ENCODE measurements around the gene RAI1.
A peak's percentile ranks its signal among the peaks of the same experiment; 100 is the strongest.

RAI1 gene

GRCh38 chr17:17786998-17787397, 105.7 kb downstream of the RAI1 start (continued):
- TF ChIP-seq ZSCAN5A (tag by site-specific recombination; IDR thresholded peaks at IDR 0.05) = no peak
- TF ChIP-seq ZNF624 (tag by site-specific recombination; IDR thresholded peaks at IDR 0.05) = no peak
- TF ChIP-seq ZNF626 (tag by site-specific recombination; IDR thresholded peaks at IDR 0.05) = no peak
- no peak for TF ChIP-seq HOXD13 (CRISPR knock-in tag; IDR thresholded peaks at IDR 0.05; ENCODE audit: borderline replicate concordance)
- TF ChIP-seq, protein P1, sequence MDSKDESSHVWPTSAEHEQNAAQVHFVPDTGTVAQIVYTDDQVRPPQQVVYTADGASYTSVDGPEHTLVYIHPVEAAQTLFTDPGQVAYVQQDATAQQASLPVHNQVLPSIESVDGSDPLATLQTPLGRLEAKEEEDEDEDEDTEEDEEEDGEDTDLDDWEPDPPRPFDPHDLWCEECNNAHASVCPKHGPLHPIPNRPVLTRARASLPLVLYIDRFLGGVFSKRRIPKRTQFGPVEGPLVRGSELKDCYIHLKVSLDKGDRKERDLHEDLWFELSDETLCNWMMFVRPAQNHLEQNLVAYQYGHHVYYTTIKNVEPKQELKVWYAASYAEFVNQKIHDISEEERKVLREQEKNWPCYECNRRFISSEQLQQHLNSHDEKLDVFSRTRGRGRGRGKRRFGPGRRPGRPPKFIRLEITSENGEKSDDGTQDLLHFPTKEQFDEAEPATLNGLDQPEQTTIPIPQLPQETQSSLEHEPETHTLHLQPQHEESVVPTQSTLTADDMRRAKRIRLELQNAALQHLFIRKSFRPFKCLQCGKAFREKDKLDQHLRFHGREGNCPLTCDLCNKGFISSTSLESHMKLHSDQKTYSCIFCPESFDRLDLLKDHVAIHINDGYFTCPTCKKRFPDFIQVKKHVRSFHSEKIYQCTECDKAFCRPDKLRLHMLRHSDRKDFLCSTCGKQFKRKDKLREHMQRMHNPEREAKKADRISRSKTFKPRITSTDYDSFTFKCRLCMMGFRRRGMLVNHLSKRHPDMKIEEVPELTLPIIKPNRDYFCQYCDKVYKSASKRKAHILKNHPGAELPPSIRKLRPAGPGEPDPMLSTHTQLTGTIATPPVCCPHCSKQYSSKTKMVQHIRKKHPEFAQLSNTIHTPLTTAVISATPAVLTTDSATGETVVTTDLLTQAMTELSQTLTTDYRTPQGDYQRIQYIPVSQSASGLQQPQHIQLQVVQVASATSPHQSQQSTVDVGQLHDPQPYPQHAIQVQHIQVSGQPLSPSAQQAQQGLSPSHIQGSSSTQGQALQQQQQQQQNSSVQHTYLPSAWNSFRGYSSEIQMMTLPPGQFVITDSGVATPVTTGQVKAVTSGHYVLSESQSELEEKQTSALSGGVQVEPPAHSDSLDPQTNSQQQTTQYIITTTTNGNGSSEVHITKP (tag by site-specific recombination; IDR thresholded peaks at IDR 0.05) = peak; percentile 86

DNA sequence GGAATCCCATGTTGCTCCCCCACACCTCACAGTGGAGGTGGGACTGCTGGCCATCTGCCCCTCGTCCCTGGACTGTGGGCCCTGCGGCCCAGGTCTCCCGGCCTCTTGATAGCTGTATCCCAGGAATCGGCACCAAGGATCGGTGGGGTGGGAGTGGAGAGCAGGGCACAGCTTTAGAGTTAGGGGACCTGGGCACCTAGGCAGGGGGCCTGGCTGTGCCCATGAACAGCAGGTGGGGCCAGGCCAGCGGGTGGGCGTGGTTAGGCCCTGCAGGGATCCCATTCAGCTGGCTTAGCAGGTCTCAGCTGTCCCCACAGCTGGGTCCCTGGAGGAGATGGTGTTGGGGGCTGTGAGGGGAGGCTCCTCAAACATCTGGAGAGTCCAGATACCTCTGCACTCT, 106.3 kb downstream of the RAI1 start:
- TF ChIP-seq, protein P2, sequence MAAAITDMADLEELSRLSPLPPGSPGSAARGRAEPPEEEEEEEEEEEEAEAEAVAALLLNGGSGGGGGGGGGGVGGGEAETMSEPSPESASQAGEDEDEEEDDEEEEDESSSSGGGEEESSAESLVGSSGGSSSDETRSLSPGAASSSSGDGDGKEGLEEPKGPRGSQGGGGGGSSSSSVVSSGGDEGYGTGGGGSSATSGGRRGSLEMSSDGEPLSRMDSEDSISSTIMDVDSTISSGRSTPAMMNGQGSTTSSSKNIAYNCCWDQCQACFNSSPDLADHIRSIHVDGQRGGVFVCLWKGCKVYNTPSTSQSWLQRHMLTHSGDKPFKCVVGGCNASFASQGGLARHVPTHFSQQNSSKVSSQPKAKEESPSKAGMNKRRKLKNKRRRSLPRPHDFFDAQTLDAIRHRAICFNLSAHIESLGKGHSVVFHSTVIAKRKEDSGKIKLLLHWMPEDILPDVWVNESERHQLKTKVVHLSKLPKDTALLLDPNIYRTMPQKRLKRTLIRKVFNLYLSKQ (tag by site-specific recombination; IDR thresholded peaks at IDR 0.05; ENCODE audit: borderline replicate concordance) = no peak
- TF ChIP-seq, protein P3, sequence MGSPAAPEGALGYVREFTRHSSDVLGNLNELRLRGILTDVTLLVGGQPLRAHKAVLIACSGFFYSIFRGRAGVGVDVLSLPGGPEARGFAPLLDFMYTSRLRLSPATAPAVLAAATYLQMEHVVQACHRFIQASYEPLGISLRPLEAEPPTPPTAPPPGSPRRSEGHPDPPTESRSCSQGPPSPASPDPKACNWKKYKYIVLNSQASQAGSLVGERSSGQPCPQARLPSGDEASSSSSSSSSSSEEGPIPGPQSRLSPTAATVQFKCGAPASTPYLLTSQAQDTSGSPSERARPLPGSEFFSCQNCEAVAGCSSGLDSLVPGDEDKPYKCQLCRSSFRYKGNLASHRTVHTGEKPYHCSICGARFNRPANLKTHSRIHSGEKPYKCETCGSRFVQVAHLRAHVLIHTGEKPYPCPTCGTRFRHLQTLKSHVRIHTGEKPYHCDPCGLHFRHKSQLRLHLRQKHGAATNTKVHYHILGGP (tag by site-specific recombination; IDR thresholded peaks at IDR 0.05) = no peak
- no peak for TF ChIP-seq ZBTB44 (tag by site-specific recombination; IDR thresholded peaks at IDR 0.05)
- TF ChIP-seq ZNF423 (tag by site-specific recombination; IDR thresholded peaks at IDR 0.05) = peak; percentile 31; the same call in 1 of the 2 replicates
- no peak for TF ChIP-seq SP3 (tag by site-specific recombination; IDR thresholded peaks at IDR 0.05)
- TF ChIP-seq ZNF433 (tag by site-specific recombination; IDR thresholded peaks at IDR 0.05; ENCODE audit: low read depth) = no peak
- TF ChIP-seq HOXD13 (CRISPR knock-in tag; IDR thresholded peaks at IDR 0.05; ENCODE audit: borderline replicate concordance) = no peak
- no peak for TF ChIP-seq ZNF175 (tag by site-specific recombination; IDR thresholded peaks at IDR 0.05)
- TF ChIP-seq ZNF341 (tag by site-specific recombination; IDR thresholded peaks at IDR 0.05; ENCODE audit: low read depth) = 0 out of 2 replicates have a peak, but pooled peaks have one; percentile 34
- TF ChIP-seq KLF9 (tag by site-specific recombination; IDR thresholded peaks at IDR 0.05; ENCODE audit: low read depth) = peak; percentile 54; the same call in 1 of the 2 replicates
- no peak for TF ChIP-seq ZNF707 (tag by site-specific recombination; IDR thresholded peaks at IDR 0.05)
- TF ChIP-seq ZNF223 (tag by site-specific recombination; IDR thresholded peaks at IDR 0.05) = no peak
- peak; percentile 58 for TF ChIP-seq GLIS1 (tag by site-specific recombination; IDR thresholded peaks at IDR 0.05)
- no peak for TF ChIP-seq ZNF600 (tag by site-specific recombination; IDR thresholded peaks at IDR 0.05)
- no peak for TF ChIP-seq CTCF (tag by site-specific recombination; IDR thresholded peaks at IDR 0.05)
- no peak for TF ChIP-seq BCL11B (tag by site-specific recombination; IDR thresholded peaks at IDR 0.05; ENCODE audit: low read depth)
- peak; percentile 96 for TF ChIP-seq ZIC2 (tag by site-specific recombination; IDR thresholded peaks at IDR 0.05)
- H3K36me3 ChIP-seq (ENCODE audit: control insufficient read depth in 2 of 2, insufficient read depth in 1 of 2, low read length in 2 of 2) = no peaks in the 10 kb centered on the region
- ChIA-PET CTCF (interaction anchor here (0.6 kb wide), 1 partner anchor 9 kb away, joined by 5 read pairs; no protein-coding TSS in a partner anchor), POLR2A (interaction anchor here (1.5 kb wide), 1 partner anchor 49 kb away, joined by 3 read pairs; no protein-coding TSS in a partner anchor)
- peaks cover 23% of the 10 kb centered on the region for H3K4me1 ChIP-seq (ENCODE audit: control insufficient read depth, insufficient read depth, low read length)
- no peaks in the 10 kb centered on the region for H3K9me3 ChIP-seq (ENCODE audit: control insufficient read depth, insufficient read depth, low read depth, low read length)
- H3K27ac ChIP-seq (ENCODE audit: extremely low read depth, low read depth, low read length) = no peak overlapping the region
- no peak overlapping the region for H3K4me3 ChIP-seq (ENCODE audit: low read depth, low read length)

Data from HEK293 (cell line).